ENCODE measurements around the gene FJX1. TPM values are rescaled to one million over a fixed set of nuclear protein-coding genes. Genes with fewer than 3 reads are reported as not detected.

The FJX1 gene
- total and polyA plus RNA-seq, 4 donors, result 0.46 to 3.0 (median 1.1) TPM

- WGBS, result 55% methylated on average over 5 of the region's 5 CpGs
- no peak for DNase-seq (ENCODE audit: low spot score)
- TF ChIP-seq NR2F2 (IDR thresholded peaks at IDR 0.05) (peak; percentile 13), FOXA1 (IDR thresholded peaks at IDR 0.05) (no peak), TAF1 (conservative IDR thresholded peaks at IDR 0.05) (no peak)
- Histone ChIP-seq H3K9me3 (ENCODE audit: control insufficient read depth in 4 of 4, low read length in 3 of 4) (no peaks in the 10 kb centered on the region), H3K27me3 (ENCODE audit: control insufficient read depth in 4 of 4, insufficient read depth in 4 of 4, low read length in 3 of 4) (peaks cover 0 to 25% (median 2%) of the 10 kb centered on the region in 4 donors), H3K36me3 (ENCODE audit: control insufficient read depth in 4 of 4, insufficient read depth in 3 of 4, low read depth in 1 of 4, low read length in 3 of 4) (no peaks in the 10 kb centered on the region), H3K27ac (ENCODE audit: low read depth in 1 of 2, low read length in 2 of 2) (no peak overlapping the region), H3K9ac (ENCODE audit: low read depth in 1 of 2, low read length in 2 of 2) (no peak overlapping the region), H3K4me1 (ENCODE audit: control insufficient read depth in 4 of 4, insufficient read depth in 4 of 4, low read length in 3 of 4) (no peaks in the 10 kb centered on the region), H3K4me3 (ENCODE audit: low read depth in 1 of 3, low read length in 3 of 3) (no peak overlapping the region)
These were observed 12.6 kb upstream of the FJX1 start for GRCh38 chr11:35605706-35606105.

DNA sequence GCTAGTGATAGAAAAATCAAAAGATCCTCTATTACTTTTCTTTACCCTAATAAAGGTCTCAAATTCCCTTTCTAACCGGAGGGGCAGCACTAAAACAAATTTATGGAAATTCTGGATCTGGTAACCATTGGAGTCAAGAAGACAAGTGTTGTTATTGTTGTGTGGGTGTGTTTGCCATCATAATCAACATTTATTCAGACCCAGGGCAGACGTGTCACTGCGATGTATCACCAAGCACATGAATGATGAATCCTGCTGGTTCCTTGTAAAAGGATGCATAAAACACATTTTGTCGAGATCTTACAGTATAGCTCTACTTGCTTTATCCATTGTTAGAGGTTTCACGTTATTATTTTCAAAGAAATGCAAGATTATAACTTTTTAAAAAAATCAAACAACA is 12.1 kb upstream of the FJX1 start:
- H3K9ac ChIP-seq (ENCODE audit: low read depth in 1 of 2, low read length in 2 of 2), result no peak overlapping the region
- H3K27ac ChIP-seq (ENCODE audit: low read depth in 1 of 2, low read length in 2 of 2), result no peak overlapping the region
- DNase-seq (ENCODE audit: low spot score), result no peak
- H3K4me3 ChIP-seq (ENCODE audit: low read depth in 1 of 3, low read length in 3 of 3), result no peak overlapping the region
- peaks cover 0 to 25% (median 2%) of the 10 kb centered on the region in 4 donors for H3K27me3 ChIP-seq (ENCODE audit: control insufficient read depth in 4 of 4, insufficient read depth in 4 of 4, low read length in 3 of 4)
- H3K36me3 ChIP-seq (ENCODE audit: control insufficient read depth in 4 of 4, insufficient read depth in 3 of 4, low read depth in 1 of 4, low read length in 3 of 4), result no peaks in the 10 kb centered on the region
- 74% methylated on average over 5 of the region's 5 CpGs for whole genome bisulfite sequencing
- no peaks in the 10 kb centered on the region for H3K4me1 ChIP-seq (ENCODE audit: control insufficient read depth in 4 of 4, insufficient read depth in 4 of 4, low read length in 3 of 4)
- no peak for TF ChIP-seq YY1 (IDR thresholded peaks at IDR 0.05)
- TF ChIP-seq HNF4A (conservative IDR thresholded peaks at IDR 0.05), result no peak
- TF ChIP-seq RAD21 (IDR thresholded peaks at IDR 0.05), result no peak
- TF ChIP-seq, protein P1, sequence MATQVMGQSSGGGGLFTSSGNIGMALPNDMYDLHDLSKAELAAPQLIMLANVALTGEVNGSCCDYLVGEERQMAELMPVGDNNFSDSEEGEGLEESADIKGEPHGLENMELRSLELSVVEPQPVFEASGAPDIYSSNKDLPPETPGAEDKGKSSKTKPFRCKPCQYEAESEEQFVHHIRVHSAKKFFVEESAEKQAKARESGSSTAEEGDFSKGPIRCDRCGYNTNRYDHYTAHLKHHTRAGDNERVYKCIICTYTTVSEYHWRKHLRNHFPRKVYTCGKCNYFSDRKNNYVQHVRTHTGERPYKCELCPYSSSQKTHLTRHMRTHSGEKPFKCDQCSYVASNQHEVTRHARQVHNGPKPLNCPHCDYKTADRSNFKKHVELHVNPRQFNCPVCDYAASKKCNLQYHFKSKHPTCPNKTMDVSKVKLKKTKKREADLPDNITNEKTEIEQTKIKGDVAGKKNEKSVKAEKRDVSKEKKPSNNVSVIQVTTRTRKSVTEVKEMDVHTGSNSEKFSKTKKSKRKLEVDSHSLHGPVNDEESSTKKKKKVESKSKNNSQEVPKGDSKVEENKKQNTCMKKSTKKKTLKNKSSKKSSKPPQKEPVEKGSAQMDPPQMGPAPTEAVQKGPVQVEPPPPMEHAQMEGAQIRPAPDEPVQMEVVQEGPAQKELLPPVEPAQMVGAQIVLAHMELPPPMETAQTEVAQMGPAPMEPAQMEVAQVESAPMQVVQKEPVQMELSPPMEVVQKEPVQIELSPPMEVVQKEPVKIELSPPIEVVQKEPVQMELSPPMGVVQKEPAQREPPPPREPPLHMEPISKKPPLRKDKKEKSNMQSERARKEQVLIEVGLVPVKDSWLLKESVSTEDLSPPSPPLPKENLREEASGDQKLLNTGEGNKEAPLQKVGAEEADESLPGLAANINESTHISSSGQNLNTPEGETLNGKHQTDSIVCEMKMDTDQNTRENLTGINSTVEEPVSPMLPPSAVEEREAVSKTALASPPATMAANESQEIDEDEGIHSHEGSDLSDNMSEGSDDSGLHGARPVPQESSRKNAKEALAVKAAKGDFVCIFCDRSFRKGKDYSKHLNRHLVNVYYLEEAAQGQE (IDR thresholded peaks at IDR 0.05), result no peak
- no peak for TF ChIP-seq FOXA1 (IDR thresholded peaks at IDR 0.05)
- TF ChIP-seq, protein P2, sequence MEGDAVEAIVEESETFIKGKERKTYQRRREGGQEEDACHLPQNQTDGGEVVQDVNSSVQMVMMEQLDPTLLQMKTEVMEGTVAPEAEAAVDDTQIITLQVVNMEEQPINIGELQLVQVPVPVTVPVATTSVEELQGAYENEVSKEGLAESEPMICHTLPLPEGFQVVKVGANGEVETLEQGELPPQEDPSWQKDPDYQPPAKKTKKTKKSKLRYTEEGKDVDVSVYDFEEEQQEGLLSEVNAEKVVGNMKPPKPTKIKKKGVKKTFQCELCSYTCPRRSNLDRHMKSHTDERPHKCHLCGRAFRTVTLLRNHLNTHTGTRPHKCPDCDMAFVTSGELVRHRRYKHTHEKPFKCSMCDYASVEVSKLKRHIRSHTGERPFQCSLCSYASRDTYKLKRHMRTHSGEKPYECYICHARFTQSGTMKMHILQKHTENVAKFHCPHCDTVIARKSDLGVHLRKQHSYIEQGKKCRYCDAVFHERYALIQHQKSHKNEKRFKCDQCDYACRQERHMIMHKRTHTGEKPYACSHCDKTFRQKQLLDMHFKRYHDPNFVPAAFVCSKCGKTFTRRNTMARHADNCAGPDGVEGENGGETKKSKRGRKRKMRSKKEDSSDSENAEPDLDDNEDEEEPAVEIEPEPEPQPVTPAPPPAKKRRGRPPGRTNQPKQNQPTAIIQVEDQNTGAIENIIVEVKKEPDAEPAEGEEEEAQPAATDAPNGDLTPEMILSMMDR (IDR thresholded peaks at IDR 0.05; ENCODE audit: low read depth, low read length, missing input control), result no peak
- TF ChIP-seq, protein P3, sequence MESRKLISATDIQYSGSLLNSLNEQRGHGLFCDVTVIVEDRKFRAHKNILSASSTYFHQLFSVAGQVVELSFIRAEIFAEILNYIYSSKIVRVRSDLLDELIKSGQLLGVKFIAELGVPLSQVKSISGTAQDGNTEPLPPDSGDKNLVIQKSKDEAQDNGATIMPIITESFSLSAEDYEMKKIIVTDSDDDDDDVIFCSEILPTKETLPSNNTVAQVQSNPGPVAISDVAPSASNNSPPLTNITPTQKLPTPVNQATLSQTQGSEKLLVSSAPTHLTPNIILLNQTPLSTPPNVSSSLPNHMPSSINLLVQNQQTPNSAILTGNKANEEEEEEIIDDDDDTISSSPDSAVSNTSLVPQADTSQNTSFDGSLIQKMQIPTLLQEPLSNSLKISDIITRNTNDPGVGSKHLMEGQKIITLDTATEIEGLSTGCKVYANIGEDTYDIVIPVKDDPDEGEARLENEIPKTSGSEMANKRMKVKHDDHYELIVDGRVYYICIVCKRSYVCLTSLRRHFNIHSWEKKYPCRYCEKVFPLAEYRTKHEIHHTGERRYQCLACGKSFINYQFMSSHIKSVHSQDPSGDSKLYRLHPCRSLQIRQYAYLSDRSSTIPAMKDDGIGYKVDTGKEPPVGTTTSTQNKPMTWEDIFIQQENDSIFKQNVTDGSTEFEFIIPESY (IDR thresholded peaks at IDR 0.05), result no peak
- TF ChIP-seq RXRA (IDR thresholded peaks at IDR 0.05), result no peak
- no peak for TF ChIP-seq TAF1 (conservative IDR thresholded peaks at IDR 0.05)
- no peak for TF ChIP-seq FOXA2 (IDR thresholded peaks at IDR 0.05)
- no peaks in the 10 kb centered on the region for H3K9me3 ChIP-seq (ENCODE audit: control insufficient read depth in 4 of 4, low read length in 3 of 4)

DNA sequence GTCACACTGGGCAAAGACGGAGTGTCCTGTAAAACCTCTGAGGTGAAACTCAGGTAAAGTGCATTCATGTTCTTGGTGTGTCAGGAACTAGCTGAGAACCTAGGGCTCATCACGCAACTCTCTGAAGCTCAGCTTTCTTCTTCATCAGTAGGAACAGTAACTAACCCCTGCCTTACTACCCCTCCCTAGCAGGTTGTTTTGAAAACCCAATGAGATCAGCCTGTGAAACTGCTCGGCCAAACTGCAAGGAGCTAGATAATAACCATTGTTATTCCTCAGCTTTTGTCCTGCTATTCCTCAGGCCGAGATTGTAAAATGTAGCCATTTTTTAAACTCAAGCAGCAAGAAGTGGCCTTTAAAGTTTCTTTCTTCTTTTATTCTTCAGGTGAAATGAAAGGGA is 9.8 kb upstream of the FJX1 start:
- no peaks in the 10 kb centered on the region for H3K9me3 ChIP-seq (ENCODE audit: control insufficient read depth in 4 of 4, low read length in 3 of 4)
- H3K36me3 ChIP-seq (ENCODE audit: control insufficient read depth in 4 of 4, insufficient read depth in 3 of 4, low read depth in 1 of 4, low read length in 3 of 4), result no peaks in the 10 kb centered on the region
- no peak overlapping the region for H3K9ac ChIP-seq (ENCODE audit: low read depth in 1 of 2, low read length in 2 of 2)
- no peak overlapping the region for H3K4me3 ChIP-seq (ENCODE audit: low read depth in 1 of 3, low read length in 3 of 3)
- no peaks in the 10 kb centered on the region for H3K4me1 ChIP-seq (ENCODE audit: control insufficient read depth in 4 of 4, insufficient read depth in 4 of 4, low read length in 3 of 4)
- WGBS, result 67% methylated on average over 4 of the region's 4 CpGs
- no peak overlapping the region for H3K27ac ChIP-seq (ENCODE audit: low read depth in 1 of 2, low read length in 2 of 2)
- peaks cover 0 to 25% (median 2%) of the 10 kb centered on the region in 4 donors for H3K27me3 ChIP-seq (ENCODE audit: control insufficient read depth in 4 of 4, insufficient read depth in 4 of 4, low read length in 3 of 4)
- no peak for DNase-seq (ENCODE audit: low spot score)
- TF ChIP-seq, protein P3 (IDR thresholded peaks at IDR 0.05), result no peak
- TF ChIP-seq RXRA (IDR thresholded peaks at IDR 0.05) (no peak), FOXA1 (IDR thresholded peaks at IDR 0.05) (no peak), NR2F2 (IDR thresholded peaks at IDR 0.05) (no peak), GABPA (IDR thresholded peaks at IDR 0.05 in 1 of 2, conservative IDR thresholded peaks at IDR 0.05 in 1 of 2) (no peak), TAF1 (conservative IDR thresholded peaks at IDR 0.05) (no peak), SP1 (IDR thresholded peaks at IDR 0.05) (no peak), HNF4A (conservative IDR thresholded peaks at IDR 0.05) (no peak), JUND (IDR thresholded peaks at IDR 0.05) (no peak)
- TF ChIP-seq, protein P1 (IDR thresholded peaks at IDR 0.05), result no peak

Measured in liver (tissue), 9 donors.